GM23338 (cell line): Measurements from ENCODE around the gene HPX. TPM values are rescaled to one million over a fixed set of nuclear protein-coding genes. Genes with fewer than 3 reads are reported as not detected.

Experiments
- ATAC-seq: fragments of 200-7000 bp; cut with Tn5 transposase; 3 replicates; pipeline ENCODE4 v1.9.1; 2020
- DNase-seq: peaks from one replicate; pipeline ENCODE4 v3.0.0-alpha.2; 2015; ENCODE audit warnings: low spot score
- H2AFZ ChIP-seq: fragments of 200-600 bp; sonication (generic); 2 replicates; pipeline ENCODE4 v1.8.0; 2016; ENCODE audit warnings: antibody characterized with exemption, mild to moderate bottlenecking, moderate library complexity
- H3F3A ChIP-seq: fragments of 200-600 bp; sonication (generic); replicated peaks from 2 replicates; pipeline ENCODE4 v1.8.0; 2017; ENCODE audit warnings: antibody characterized with exemption, mixed run types, low read depth
- H3K27ac ChIP-seq: fragments of 200-600 bp; sonication (generic); 2 replicates; pipeline ENCODE4 v1.6.1; 2016; ENCODE audit warnings: low read depth
- H3K27me3 ChIP-seq: fragments of 200-600 bp; sonication (generic); 2 replicates; pipeline ENCODE4 v1.8.0; 2016; ENCODE audit warnings: mild to moderate bottlenecking, mixed run types, moderate library complexity; ENCODE audit not compliant: insufficient read depth
- H3K36me3 ChIP-seq: fragments of 200-600 bp; sonication (generic); 2 replicates; pipeline ENCODE4 v1.8.0; 2016; ENCODE audit warnings: mild to moderate bottlenecking; ENCODE audit not compliant: insufficient read depth
- H3K4me1 ChIP-seq: fragments of 200-600 bp; sonication (generic); 2 replicates; pipeline ENCODE4 v1.8.0; 2016; ENCODE audit warnings: mild to moderate bottlenecking, moderate library complexity; ENCODE audit not compliant: insufficient read depth
- H3K4me2 ChIP-seq: fragments of 200-600 bp; sonication (generic); 2 replicates; pipeline ENCODE4 v1.7.1; 2017; ENCODE audit warnings: mixed run types
- H3K4me3 ChIP-seq: fragments of 200-600 bp; sonication (generic); 2 replicates; pipeline ENCODE4 v1.6.1; 2016; ENCODE audit warnings: mixed run types
- H3K79me2 ChIP-seq: fragments of 200-600 bp; sonication (generic); replicated peaks from 2 replicates; pipeline ENCODE4 v1.8.0; 2017; ENCODE audit warnings: mild to moderate bottlenecking; ENCODE audit not compliant: insufficient read depth
- H3K9me2 ChIP-seq: fragments of 200-600 bp; sonication (generic); 2 replicates; pipeline ENCODE4 v1.8.0; 2017; ENCODE audit not compliant: insufficient read depth
- H4K20me1 ChIP-seq: fragments of 200-600 bp; sonication (generic); replicated peaks from 2 replicates; pipeline ENCODE4 v1.8.0; 2017; ENCODE audit warnings: mild to moderate bottlenecking; ENCODE audit not compliant: insufficient read depth
- H3K27ac Mint-ChIP-seq: 2 replicates; pipeline ENCODE4 v1.8.0; 2020; ENCODE audit warnings: inconsistent platforms, mild to moderate bottlenecking, moderate library complexity, mixed read lengths
- H3K27me3 Mint-ChIP-seq: 3 replicates; pipeline ENCODE4 v1.8.0; 2022; ENCODE audit warnings: low read depth, mild to moderate bottlenecking, moderate library complexity, mixed read lengths, inconsistent platforms; ENCODE audit not compliant: insufficient read depth, poor library complexity
- H3K36me3 Mint-ChIP-seq: 3 replicates; pipeline ENCODE4 v1.8.0; 2021; ENCODE audit warnings: low read depth, mild to moderate bottlenecking, inconsistent platforms, moderate library complexity, mixed read lengths
- H3K4me1 Mint-ChIP-seq: 3 replicates; pipeline ENCODE4 v1.8.0; 2020; ENCODE audit warnings: mild to moderate bottlenecking, inconsistent platforms, mixed read lengths
- H3K4me3 Mint-ChIP-seq: 3 replicates; pipeline ENCODE4 v1.8.0; 2021; ENCODE audit warnings: moderate library complexity, mild to moderate bottlenecking, inconsistent platforms, mixed read lengths
- H3K9me3 Mint-ChIP-seq: 3 replicates; pipeline ENCODE4 v1.8.0; 2020; ENCODE audit warnings: moderate library complexity, mild to moderate bottlenecking, inconsistent platforms, mixed read lengths
- CREB1 ChIP-seq: fragments of 250-450 bp; sonication (Bioruptor Pico); IDR thresholded peaks from 2 replicates; pipeline ENCODE4 v1.5.0; 2020; ENCODE audit warnings: low read depth, mild to moderate bottlenecking, moderate library complexity
- ETS1 ChIP-seq: IDR thresholded peaks from 2 replicates; pipeline ENCODE4 v1.6.1; 2016; ENCODE audit warnings: antibody characterized with exemption
- EZH2 ChIP-seq: fragments of 200-600 bp; sonication (generic); IDR thresholded peaks from one replicate; pipeline ENCODE4 v1.8.0; 2017; ENCODE audit warnings: antibody characterized with exemption, mild to moderate bottlenecking, low read depth; ENCODE audit not compliant: unreplicated experiment
- EZH2phosphoT487 ChIP-seq: fragments of 200-600 bp; sonication (generic); IDR thresholded peaks from one replicate; pipeline ENCODE4 v1.8.1; 2018; ENCODE audit warnings: antibody characterized with exemption; ENCODE audit not compliant: unreplicated experiment
- JUNB ChIP-seq: IDR thresholded peaks from one replicate; pipeline ENCODE4 v1.6.1; 2016; ENCODE audit warnings: antibody characterized with exemption; ENCODE audit not compliant: unreplicated experiment
- NANOG ChIP-seq: IDR thresholded peaks from 2 replicates; pipeline ENCODE4 v1.6.1; 2016; ENCODE audit warnings: antibody characterized with exemption, borderline replicate concordance
- POLR2AphosphoS5 ChIP-seq: IDR thresholded peaks from 2 replicates; pipeline ENCODE4 v1.6.1; 2016; ENCODE audit warnings: antibody characterized with exemption, low read depth
- STAT1 ChIP-seq: IDR thresholded peaks from one replicate; pipeline ENCODE4 v1.6.1; 2016; ENCODE audit warnings: antibody characterized with exemption; ENCODE audit not compliant: unreplicated experiment
- ZNF114 ChIP-seq: fragments of 250-450 bp; sonication (Bioruptor Pico); IDR thresholded peaks from 2 replicates; pipeline ENCODE4 v1.5.0; 2020; ENCODE audit warnings: mild to moderate bottlenecking, moderate library complexity
- ZNF331 ChIP-seq: fragments of 250-450 bp; sonication (Bioruptor Pico); IDR thresholded peaks from 2 replicates; pipeline ENCODE4 v1.5.0; 2020; ENCODE audit warnings: low read depth, mild to moderate bottlenecking, moderate library complexity
- ZNF462 ChIP-seq: fragments of 250-450 bp; sonication (Bioruptor Pico); IDR thresholded peaks from 2 replicates; pipeline ENCODE4 v1.5.0; 2020; ENCODE audit warnings: mild to moderate bottlenecking, moderate library complexity
- polyA plus RNA-seq: library from polyadenylated mRNA; unstranded; fragments of >200 nt; fragmentation: Nextera tagmentation; extraction: Ambion mirVana; gene quantifications from 2 replicates; pipeline ENCODE4 v1.2.1, GENCODE V29; 2016
- total RNA-seq: library from RNA; depleted of rRNA; stranded (reverse); fragments of >200 nt; shearing (Covaris generic); gene quantifications from 2 replicates; pipeline ENCODE4 v1.2.3, GENCODE V29; 2014
- TF ChIP-seq, protein P1 (sequence below), 2 experiments: fragments of 200-600 bp in 1 of 2; sonication (generic) in 1 of 2; conservative IDR thresholded peaks; 2 replicates each; pipeline versions ENCODE4 v1.5.1 to v1.6.1; 2016 to 2017; ENCODE audit warnings: antibody characterized with exemption in 2 of 2, low read depth in 2 of 2, mild to moderate bottlenecking in 2 of 2, moderate library complexity in 1 of 2
- TF ChIP-seq, protein P2 (sequence below): IDR thresholded peaks from one replicate; pipeline ENCODE4 v1.6.1; 2018; ENCODE audit warnings: antibody characterized with exemption; ENCODE audit not compliant: unreplicated experiment

Gene HPX
- total and polyA plus RNA-seq, 2 experiments from 2014 or later = 0.47 to 0.63 TPM

- Histone ChIP-seq H3K27ac (no peak overlapping the region), H3K79me2 (no peaks in the 10 kb centered on the region), H3K4me1 (no peaks in the 10 kb centered on the region), H2AFZ (no peak overlapping the region), H3K4me2 (no peak overlapping the region), H4K20me1 (no peaks in the 10 kb centered on the region), H3F3A (no peaks in the 10 kb centered on the region), H3K27me3 (peaks cover 6% of the 10 kb centered on the region; the same call in 1 of the 2 replicates), H3K36me3 (no peaks in the 10 kb centered on the region), H3K9me2 (no peaks in the 10 kb centered on the region), H3K4me3 (no peak overlapping the region)
- Mint-ChIP-seq H3K36me3 (no peaks in the 10 kb centered on the region), H3K4me1 (no peaks in the 10 kb centered on the region), H3K4me3 (no peak overlapping the region), H3K27me3 (peaks cover 10% of the 10 kb centered on the region), H3K9me3 (no peaks in the 10 kb centered on the region), H3K27ac (no peak overlapping the region)
- TF ChIP-seq POLR2AphosphoS5 (no peak), CREB1 (no peak), ZNF331 (CRISPR knock-in tag) (no peak), JUNB (no peak), EZH2 (no peak), ZNF462 (no peak), ETS1 (no peak), NANOG (no peak), STAT1 (no peak), EZH2phosphoT487 (no peak), ZNF114 (CRISPR knock-in tag) (no peak)
- TF ChIP-seq, protein P1, sequence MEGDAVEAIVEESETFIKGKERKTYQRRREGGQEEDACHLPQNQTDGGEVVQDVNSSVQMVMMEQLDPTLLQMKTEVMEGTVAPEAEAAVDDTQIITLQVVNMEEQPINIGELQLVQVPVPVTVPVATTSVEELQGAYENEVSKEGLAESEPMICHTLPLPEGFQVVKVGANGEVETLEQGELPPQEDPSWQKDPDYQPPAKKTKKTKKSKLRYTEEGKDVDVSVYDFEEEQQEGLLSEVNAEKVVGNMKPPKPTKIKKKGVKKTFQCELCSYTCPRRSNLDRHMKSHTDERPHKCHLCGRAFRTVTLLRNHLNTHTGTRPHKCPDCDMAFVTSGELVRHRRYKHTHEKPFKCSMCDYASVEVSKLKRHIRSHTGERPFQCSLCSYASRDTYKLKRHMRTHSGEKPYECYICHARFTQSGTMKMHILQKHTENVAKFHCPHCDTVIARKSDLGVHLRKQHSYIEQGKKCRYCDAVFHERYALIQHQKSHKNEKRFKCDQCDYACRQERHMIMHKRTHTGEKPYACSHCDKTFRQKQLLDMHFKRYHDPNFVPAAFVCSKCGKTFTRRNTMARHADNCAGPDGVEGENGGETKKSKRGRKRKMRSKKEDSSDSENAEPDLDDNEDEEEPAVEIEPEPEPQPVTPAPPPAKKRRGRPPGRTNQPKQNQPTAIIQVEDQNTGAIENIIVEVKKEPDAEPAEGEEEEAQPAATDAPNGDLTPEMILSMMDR (conservative IDR thresholded peaks at IDR 0.05; ENCODE audit: low read depth in 2 of 2) = no peak
- TF ChIP-seq, protein P2, sequence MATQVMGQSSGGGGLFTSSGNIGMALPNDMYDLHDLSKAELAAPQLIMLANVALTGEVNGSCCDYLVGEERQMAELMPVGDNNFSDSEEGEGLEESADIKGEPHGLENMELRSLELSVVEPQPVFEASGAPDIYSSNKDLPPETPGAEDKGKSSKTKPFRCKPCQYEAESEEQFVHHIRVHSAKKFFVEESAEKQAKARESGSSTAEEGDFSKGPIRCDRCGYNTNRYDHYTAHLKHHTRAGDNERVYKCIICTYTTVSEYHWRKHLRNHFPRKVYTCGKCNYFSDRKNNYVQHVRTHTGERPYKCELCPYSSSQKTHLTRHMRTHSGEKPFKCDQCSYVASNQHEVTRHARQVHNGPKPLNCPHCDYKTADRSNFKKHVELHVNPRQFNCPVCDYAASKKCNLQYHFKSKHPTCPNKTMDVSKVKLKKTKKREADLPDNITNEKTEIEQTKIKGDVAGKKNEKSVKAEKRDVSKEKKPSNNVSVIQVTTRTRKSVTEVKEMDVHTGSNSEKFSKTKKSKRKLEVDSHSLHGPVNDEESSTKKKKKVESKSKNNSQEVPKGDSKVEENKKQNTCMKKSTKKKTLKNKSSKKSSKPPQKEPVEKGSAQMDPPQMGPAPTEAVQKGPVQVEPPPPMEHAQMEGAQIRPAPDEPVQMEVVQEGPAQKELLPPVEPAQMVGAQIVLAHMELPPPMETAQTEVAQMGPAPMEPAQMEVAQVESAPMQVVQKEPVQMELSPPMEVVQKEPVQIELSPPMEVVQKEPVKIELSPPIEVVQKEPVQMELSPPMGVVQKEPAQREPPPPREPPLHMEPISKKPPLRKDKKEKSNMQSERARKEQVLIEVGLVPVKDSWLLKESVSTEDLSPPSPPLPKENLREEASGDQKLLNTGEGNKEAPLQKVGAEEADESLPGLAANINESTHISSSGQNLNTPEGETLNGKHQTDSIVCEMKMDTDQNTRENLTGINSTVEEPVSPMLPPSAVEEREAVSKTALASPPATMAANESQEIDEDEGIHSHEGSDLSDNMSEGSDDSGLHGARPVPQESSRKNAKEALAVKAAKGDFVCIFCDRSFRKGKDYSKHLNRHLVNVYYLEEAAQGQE = no peak
- ATAC-seq (no peak), DNase-seq (no peak)
Measured at GRCh38 chr11:6395470-6396060, 45.2 kb downstream of the HPX start.
